Nephron (organoid): ENCODE measurements around the gene PPM1H.

Source experiments
- H3K27ac Mint-ChIP-seq, 3 experiments: 2 replicates each; pipeline ENCODE4 v1.8.0; 2020; ENCODE audit warnings: mixed read lengths in 3 of 3, mild to moderate bottlenecking in 2 of 3, moderate library complexity in 1 of 3
- H3K27me3 Mint-ChIP-seq: 2 replicates; pipeline ENCODE4 v1.8.0; 2021; ENCODE audit warnings: low read depth, mild to moderate bottlenecking, moderate library complexity, mixed read lengths
- H3K36me3 Mint-ChIP-seq: 2 replicates; pipeline ENCODE4 v1.8.0; 2020; ENCODE audit warnings: low read depth, mixed read lengths
- H3K4me1 Mint-ChIP-seq: 2 replicates; pipeline ENCODE4 v1.8.0; 2020; ENCODE audit warnings: mixed read lengths
- H3K4me3 Mint-ChIP-seq, 3 experiments: 2 replicates each; pipeline ENCODE4 v1.8.0; 2020; ENCODE audit warnings: mild to moderate bottlenecking in 3 of 3, mixed read lengths in 3 of 3, moderate library complexity in 2 of 3
- H3K9me3 Mint-ChIP-seq: 2 replicates; pipeline ENCODE4 v1.8.0; 2020; ENCODE audit warnings: mixed read lengths
- CTCF ChIP-seq, 3 experiments: fragments of 200-600 bp; sonication (generic); IDR thresholded peaks; one replicate each; pipeline ENCODE4 v1.5.0; 2021; ENCODE audit warnings: antibody characterized with exemption in 3 of 3; ENCODE audit not compliant: unreplicated experiment in 3 of 3

Gene PPM1H

GRCh38 chr12:62703011-62703380 lies 232.0 kb downstream of the PPM1H start:
- H3K27me3 Mint-ChIP-seq = no peaks in the 10 kb centered on the region
- H3K4me1 Mint-ChIP-seq = peaks cover 28% of the 10 kb centered on the region
- no peak for TF ChIP-seq CTCF (IDR thresholded peaks at IDR 0.05; ENCODE audit: unreplicated experiment in 3 of 3)
- H3K4me3 Mint-ChIP-seq = no peak overlapping the region
- peak overlapping the region; percentile 59 to 88 (median 83) for H3K27ac Mint-ChIP-seq
- H3K9me3 Mint-ChIP-seq = no peaks in the 10 kb centered on the region
- H3K36me3 Mint-ChIP-seq = no peaks in the 10 kb centered on the region

- no peak overlapping the region for H3K4me3 Mint-ChIP-seq
- H3K27me3 Mint-ChIP-seq = no peaks in the 10 kb centered on the region
- H3K4me1 Mint-ChIP-seq = peaks cover 32% of the 10 kb centered on the region
- peaks cover 4% of the 10 kb centered on the region for H3K36me3 Mint-ChIP-seq
- H3K9me3 Mint-ChIP-seq = no peaks in the 10 kb centered on the region
- H3K27ac Mint-ChIP-seq = no peak overlapping the region
- TF ChIP-seq CTCF (IDR thresholded peaks at IDR 0.05; ENCODE audit: unreplicated experiment in 3 of 3) = no peak
Measured at GRCh38 chr12:62701492-62701891, 233.5 kb downstream of the PPM1H start.

GRCh38 chr12:62700091-62700880 lies 234.7 kb downstream of the PPM1H start:
- no peaks in the 10 kb centered on the region for H3K9me3 Mint-ChIP-seq
- no peaks in the 10 kb centered on the region for H3K27me3 Mint-ChIP-seq
- peaks cover 4% of the 10 kb centered on the region for H3K36me3 Mint-ChIP-seq
- H3K4me1 Mint-ChIP-seq = peaks cover 25% of the 10 kb centered on the region
- H3K4me3 Mint-ChIP-seq = no peak overlapping the region
- TF ChIP-seq CTCF (IDR thresholded peaks at IDR 0.05; ENCODE audit: unreplicated experiment in 3 of 3) = no peak
- no peak overlapping the region for H3K27ac Mint-ChIP-seq

GRCh38 chr12:62698701-62699101 lies 236.2 kb downstream of the PPM1H start:
- no peak overlapping the region for H3K4me3 Mint-ChIP-seq
- peak overlapping the region in 2 of 3 experiments; percentile 53 to 70 for H3K27ac Mint-ChIP-seq
- H3K9me3 Mint-ChIP-seq = no peaks in the 10 kb centered on the region
- H3K27me3 Mint-ChIP-seq = no peaks in the 10 kb centered on the region
- peaks cover 23% of the 10 kb centered on the region for H3K4me1 Mint-ChIP-seq
- peaks cover 4% of the 10 kb centered on the region for H3K36me3 Mint-ChIP-seq
- no peak for TF ChIP-seq CTCF (IDR thresholded peaks at IDR 0.05; ENCODE audit: unreplicated experiment in 3 of 3)

- no peak overlapping the region for H3K4me3 Mint-ChIP-seq
- H3K36me3 Mint-ChIP-seq = peaks cover 9% of the 10 kb centered on the region
- H3K27me3 Mint-ChIP-seq = no peaks in the 10 kb centered on the region
- TF ChIP-seq CTCF (IDR thresholded peaks at IDR 0.05; ENCODE audit: unreplicated experiment in 3 of 3) = no peak
- peak overlapping the region in 1 of 3 experiments; percentile 70 for H3K27ac Mint-ChIP-seq
- no peaks in the 10 kb centered on the region for H3K9me3 Mint-ChIP-seq
- H3K4me1 Mint-ChIP-seq = peaks cover 26% of the 10 kb centered on the region
Measured at GRCh38 chr12:62697893-62698292, 237.1 kb downstream of the PPM1H start.

DNA sequence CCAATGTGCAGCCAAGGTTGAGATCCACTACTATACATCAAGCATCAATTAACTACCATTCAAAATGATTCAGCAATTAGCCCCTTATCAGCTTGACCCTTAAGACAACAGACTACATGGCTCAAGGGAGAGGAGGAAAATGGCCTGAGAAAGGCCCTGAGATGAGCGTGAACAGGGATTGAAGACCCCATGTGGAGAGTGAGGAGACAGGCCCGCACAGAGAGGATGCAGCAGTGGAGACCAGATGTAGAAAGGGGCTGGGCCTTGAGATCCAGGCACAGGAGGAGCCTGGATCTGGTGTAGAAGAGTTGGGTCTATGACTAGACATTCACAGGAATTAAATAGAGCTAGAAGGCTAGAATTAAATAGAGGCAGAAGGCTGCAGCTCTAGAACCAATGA lies 239.3 kb downstream of the PPM1H start:
- Mint-ChIP-seq H3K27me3 (no peaks in the 10 kb centered on the region), H3K4me1 (peaks cover 24% of the 10 kb centered on the region), H3K27ac (peak overlapping the region in 2 of 3 experiments; percentile 6 to 25), H3K36me3 (peaks cover 20% of the 10 kb centered on the region), H3K9me3 (no peaks in the 10 kb centered on the region), H3K4me3 (no peak overlapping the region)
- TF ChIP-seq CTCF (IDR thresholded peaks at IDR 0.05; ENCODE audit: unreplicated experiment in 3 of 3) = no peak
